Left lobe of liver (tissue), 2 donors: ENCODE results near the gene POU6F2. TPM values are rescaled to one million over a fixed set of nuclear protein-coding genes. Genes with fewer than 3 reads are reported as not detected.
"Not testable (repeated sequence)": the region's sequence is repeated elsewhere in the genome, so short reads cannot be mapped to it uniquely, and the experiment has no call there.

Experiments
- ATAC-seq: fragments of 200-7000 bp; cut with Tn5 transposase; one replicate; pipeline ENCODE4 v1.9.1; 2020; ENCODE audit warnings: mild to moderate bottlenecking, moderate library complexity
- DNase-seq: peaks from one replicate; pipeline ENCODE4 v3.0.0-alpha.2; 2020; ENCODE audit warnings: low spot score
- total RNA-seq: library from RNA; stranded (reverse); gene quantifications from one replicate; pipeline ENCODE4 v1.2.1, GENCODE V29; 2021
- donor health status: DM: no; HTN: no; CAD: no; lungs with moderate emphysema.
- donor health status: DM: no; HTN: yes; CAD: no.

POU6F2 gene
- total RNA-seq, 1 donor from 2014 or later = 0.81 TPM

GRCh38 chr7:39183796-39184195, 206.1 kb downstream of the POU6F2 start:
- DNase-seq = no peak
- no peak for ATAC-seq

- no peak for ATAC-seq
- DNase-seq = no peak
These were observed 206.7 kb downstream of the POU6F2 start for GRCh38 chr7:39184391-39184790.

- ATAC-seq (no peak), DNase-seq (no peak)
These were observed 208.4 kb downstream of the POU6F2 start for GRCh38 chr7:39186131-39186530.

- ATAC-seq (no peak), DNase-seq (no peak)
These were observed 209.0 kb downstream of the POU6F2 start for GRCh38 chr7:39186671-39187070.

GRCh38 chr7:39187130-39187529, 209.4 kb downstream of the POU6F2 start:
- ATAC-seq = no peak
- DNase-seq = no peak

GRCh38 chr7:39192476-39192875, 214.8 kb downstream of the POU6F2 start:
- DNase-seq (no peak), ATAC-seq (no peak)

GRCh38 chr7:39194388-39194787, 216.7 kb downstream of the POU6F2 start:
- DNase-seq, ATAC-seq: not testable (repeated sequence)

GRCh38 chr7:39195967-39196366, 218.3 kb downstream of the POU6F2 start:
- no peak for ATAC-seq
- no peak for DNase-seq

- DNase-seq (no peak), ATAC-seq (no peak)
These were observed 220.1 kb downstream of the POU6F2 start for GRCh38 chr7:39197831-39198230.

GRCh38 chr7:39198556-39198955, 220.8 kb downstream of the POU6F2 start:
- ATAC-seq (no peak), DNase-seq (no peak)

- ATAC-seq (no peak), DNase-seq (no peak)
These were observed 221.3 kb downstream of the POU6F2 start for GRCh38 chr7:39199006-39199405.

- no peak for DNase-seq
- no peak for ATAC-seq
These were observed 222.2 kb downstream of the POU6F2 start for GRCh38 chr7:39199951-39200350.

- ATAC-seq (no peak), DNase-seq (no peak)
These were observed 224.3 kb downstream of the POU6F2 start for GRCh38 chr7:39202041-39202440.

- ATAC-seq (no peak), DNase-seq (no peak)
These were observed 232.7 kb downstream of the POU6F2 start for GRCh38 chr7:39210362-39210761.

GRCh38 chr7:39211581-39211980, 233.9 kb downstream of the POU6F2 start:
- no peak for ATAC-seq

GRCh38 chr7:39212876-39213275, 235.2 kb downstream of the POU6F2 start:
- ATAC-seq (no peak), DNase-seq (no peak)

More at GRCh38 chr7:39211581-39211980, 233.9 kb downstream of the POU6F2 start:
- no peak for DNase-seq

GRCh38 chr7:39217783-39218182, 240.1 kb downstream of the POU6F2 start:
- DNase-seq (no peak), ATAC-seq (no peak)

- ATAC-seq = no peak
- no peak for DNase-seq
These were observed 242.2 kb downstream of the POU6F2 start for GRCh38 chr7:39219869-39220268.

- ATAC-seq (no peak), DNase-seq (no peak)
These were observed 244.2 kb downstream of the POU6F2 start for GRCh38 chr7:39221901-39222300.

- ATAC-seq (no peak), DNase-seq (no peak)
These were observed 251.2 kb downstream of the POU6F2 start for GRCh38 chr7:39228946-39229345.

GRCh38 chr7:39233851-39234529, 256.3 kb downstream of the POU6F2 start:
- DNase-seq = no peak
- ATAC-seq = no peak

GRCh38 chr7:39238234-39238869, 260.6 kb downstream of the POU6F2 start:
- ATAC-seq = no peak
- no peak for DNase-seq

GRCh38 chr7:39240864-39241263, 263.2 kb downstream of the POU6F2 start:
- DNase-seq (no peak), ATAC-seq (no peak)
